SJCRH30 (cell line): ENCODE results near the gene CADPS. TPM values are rescaled to one million over a fixed set of nuclear protein-coding genes. Genes with fewer than 3 reads are reported as not detected.

ENCODE experiments used
- DNase-seq, 2 experiments: peaks; one replicate each; pipeline ENCODE4 v3.0.0-alpha.2; 2015 to 2020
- H3K27ac ChIP-seq: fragments of 250-450 bp; sonication (Bioruptor Pico); 2 replicates; pipeline ENCODE4 v1.5.1; 2020; ENCODE audit warnings: mild to moderate bottlenecking, moderate library complexity
- H3K27me3 ChIP-seq: fragments of 250-450 bp; sonication (Bioruptor Pico); 2 replicates; pipeline ENCODE4 v1.5.1; 2020; ENCODE audit warnings: mild to moderate bottlenecking, moderate library complexity
- H3K36me3 ChIP-seq: fragments of 250-450 bp; sonication (Bioruptor Pico); 2 replicates; pipeline ENCODE4 v1.5.1; 2020; ENCODE audit warnings: mild to moderate bottlenecking, moderate library complexity
- H3K4me1 ChIP-seq: fragments of 250-450 bp; sonication (Bioruptor Pico); 2 replicates; pipeline ENCODE4 v1.5.1; 2020; ENCODE audit warnings: mild to moderate bottlenecking, moderate library complexity
- H3K4me3 ChIP-seq: fragments of 250-450 bp; sonication (Bioruptor Pico); 2 replicates; pipeline ENCODE4 v1.5.1; 2020; ENCODE audit warnings: mild to moderate bottlenecking, moderate library complexity
- H3K9me3 ChIP-seq: fragments of 250-450 bp; sonication (Bioruptor Pico); replicated peaks from 2 replicates; pipeline ENCODE4 v1.5.1; 2020; ENCODE audit warnings: mild to moderate bottlenecking, moderate library complexity
- total RNA-seq: library from RNA; depleted of rRNA; stranded (reverse); fragments of >200 nt; shearing (Covaris generic); gene quantifications from 2 replicates; pipeline ENCODE4 v1.2.3, GENCODE V29; 2014; rRNA removed

The CADPS gene
- not detected in 2 replicates for total RNA-seq

DNA sequence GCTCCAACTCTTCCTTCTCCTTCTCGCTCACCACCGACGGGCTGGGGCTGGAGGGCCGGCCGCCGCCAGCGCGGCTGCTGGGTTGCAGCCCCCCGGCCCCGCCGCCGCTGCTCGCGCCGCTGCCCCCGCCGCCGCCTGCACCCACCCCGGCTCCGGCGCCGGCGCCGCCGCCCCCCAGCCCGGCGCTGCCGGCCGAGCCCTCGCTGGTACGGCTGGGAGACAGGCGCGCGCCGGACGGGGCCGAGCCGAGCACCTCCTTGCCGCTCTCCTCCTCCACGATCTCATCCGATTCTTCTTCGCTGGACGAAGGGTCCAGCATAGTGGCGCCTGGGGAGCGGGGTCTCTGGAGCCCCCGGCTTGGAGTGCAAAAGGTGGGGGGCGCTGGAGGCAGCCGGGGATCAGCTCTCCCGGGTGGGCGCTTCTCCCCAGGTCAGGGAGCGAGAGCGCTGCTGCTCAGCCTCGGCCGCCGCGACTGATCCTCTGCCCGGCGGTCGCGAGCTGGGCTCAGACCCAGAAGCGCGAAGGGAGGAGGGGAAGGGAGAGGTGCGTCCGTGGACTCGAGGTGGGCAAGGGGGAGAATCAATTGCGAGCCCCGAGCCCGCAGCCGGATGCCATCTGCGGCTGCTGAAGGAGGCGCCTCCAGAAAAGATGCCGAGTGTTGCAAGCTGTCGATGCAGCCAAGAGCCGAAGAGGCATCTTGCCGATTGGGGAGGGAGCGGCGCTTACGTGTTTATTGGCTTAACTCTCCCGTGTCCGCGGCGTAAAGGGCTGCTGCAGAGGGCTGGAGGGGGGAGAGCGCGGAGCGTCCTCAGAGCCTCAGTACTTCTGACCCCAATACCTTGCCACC lies at the start of gene CADPS:
CADPS (minus strand) TSS at position 706 of the 847 bp plus-strand sequence; CDS start at position 319, 387 bp downstream.
- Histone ChIP-seq H3K27ac (no peak within 1 kb of the TSS), H3K36me3 (no peaks in the 10 kb centered on the region), H3K4me3 (peak within 1 kb of the TSS; percentile 50), H3K4me1 (no peaks in the 10 kb centered on the region), H3K27me3 (no peaks in the 10 kb centered on the region), H3K9me3 (no peaks in the 10 kb centered on the region)
- DNase-seq = no peak

DNA sequence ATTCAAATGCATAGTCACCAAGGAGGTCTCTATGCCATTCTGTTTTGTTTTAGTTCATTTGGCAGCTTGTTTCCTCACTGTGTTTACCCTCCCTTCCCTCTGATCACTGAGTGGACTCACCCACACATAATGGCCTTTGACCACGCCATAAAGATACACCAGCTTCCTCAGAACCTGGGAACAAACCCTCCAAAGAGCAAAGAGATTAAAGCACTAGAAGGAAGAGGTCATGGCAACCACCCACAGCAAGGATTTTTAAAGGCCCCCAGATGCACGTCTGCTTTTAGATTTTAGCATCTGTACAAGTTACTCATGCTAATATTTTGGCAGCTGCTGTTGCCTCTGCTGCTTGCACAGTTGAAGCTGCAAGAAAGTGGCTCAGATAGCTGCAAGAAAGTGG lies 47.9 kb upstream of the CADPS start:
- no peak for DNase-seq
- Histone ChIP-seq H3K9me3 (no peaks in the 10 kb centered on the region), H3K27me3 (no peaks in the 10 kb centered on the region), H3K36me3 (no peaks in the 10 kb centered on the region), H3K27ac (no peak overlapping the region), H3K4me1 (no peaks in the 10 kb centered on the region), H3K4me3 (no peak overlapping the region)

DNA sequence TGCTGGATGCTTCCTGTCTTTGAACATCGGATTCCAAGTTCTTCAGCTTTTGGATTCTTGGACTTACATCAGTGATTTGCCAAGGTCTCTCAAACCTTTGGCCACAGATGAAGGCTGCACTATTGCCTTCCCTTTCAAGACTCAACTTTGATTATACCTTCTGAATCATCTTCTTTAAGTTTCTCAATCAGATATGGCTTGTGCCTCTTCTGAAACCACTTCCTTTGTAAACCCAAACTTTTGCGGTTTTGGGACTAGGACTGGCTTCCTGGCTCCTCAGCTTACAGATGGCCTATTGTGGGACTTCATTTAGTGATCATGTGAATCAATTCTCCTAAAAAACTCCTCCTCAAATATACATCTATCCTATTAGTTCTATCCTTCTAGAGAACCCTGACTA lies 47.1 kb upstream of the CADPS start:
- Histone ChIP-seq H3K36me3 (no peaks in the 10 kb centered on the region), H3K4me1 (no peaks in the 10 kb centered on the region), H3K4me3 (no peak overlapping the region), H3K9me3 (no peaks in the 10 kb centered on the region), H3K27me3 (no peaks in the 10 kb centered on the region), H3K27ac (no peak overlapping the region)
- DNase-seq = peak in 1 of 2 experiments; percentile 16

DNA sequence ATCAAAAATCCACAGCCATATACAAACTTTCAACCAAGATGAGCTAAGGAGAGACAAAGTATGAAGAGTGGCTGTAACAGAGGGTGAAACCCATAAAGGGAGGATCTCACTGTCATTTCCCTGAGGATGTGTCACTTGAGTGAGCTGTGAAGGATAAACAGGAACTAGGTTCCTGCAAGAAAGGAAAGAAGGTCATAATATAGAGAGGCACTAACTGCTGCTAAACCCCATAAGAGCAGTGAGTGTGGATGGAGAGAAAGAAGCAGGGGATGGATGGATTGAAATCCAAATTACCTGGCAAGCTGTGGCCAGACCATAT lies 45.2 kb upstream of the CADPS start:
- H3K36me3 ChIP-seq = no peaks in the 10 kb centered on the region
- no peak for DNase-seq
- H3K4me3 ChIP-seq = no peak overlapping the region
- no peaks in the 10 kb centered on the region for H3K9me3 ChIP-seq
- H3K27me3 ChIP-seq = no peaks in the 10 kb centered on the region
- no peak overlapping the region for H3K27ac ChIP-seq
- no peaks in the 10 kb centered on the region for H3K4me1 ChIP-seq

DNA sequence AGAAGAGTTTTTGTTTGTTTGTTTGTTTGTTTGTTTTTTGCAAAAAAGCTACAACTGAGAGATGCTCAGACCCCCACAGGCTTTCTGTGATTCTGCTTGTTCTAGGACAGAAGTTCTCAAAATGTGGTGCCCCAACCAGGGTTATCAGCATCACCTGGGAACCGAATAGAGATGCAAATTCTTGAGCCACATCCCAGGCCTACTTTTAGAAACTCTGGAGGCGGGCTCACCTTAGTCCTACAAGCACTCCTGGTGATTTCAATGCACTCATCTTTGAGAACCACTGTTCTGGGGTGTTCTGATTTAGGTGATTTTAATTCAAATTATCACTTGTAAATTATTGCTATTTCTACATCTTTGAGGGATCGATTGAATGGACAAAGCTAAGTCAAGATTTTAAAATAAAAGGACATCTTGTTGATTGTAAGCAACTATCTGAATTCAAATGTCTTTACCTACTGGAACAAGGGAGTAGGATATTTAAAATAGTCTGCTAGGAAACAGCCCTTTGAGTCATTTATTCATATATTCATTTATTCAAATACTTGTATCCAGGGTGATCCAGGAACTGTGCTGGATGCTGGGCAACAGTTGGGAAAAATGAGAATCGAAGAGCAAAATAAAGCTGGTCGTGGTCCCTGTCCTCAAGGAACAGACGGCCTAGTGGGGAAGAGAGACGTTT lies 44.7 kb upstream of the CADPS start:
- no peaks in the 10 kb centered on the region for H3K4me1 ChIP-seq
- H3K27me3 ChIP-seq = no peaks in the 10 kb centered on the region
- H3K36me3 ChIP-seq = no peaks in the 10 kb centered on the region
- H3K9me3 ChIP-seq = no peaks in the 10 kb centered on the region
- no peak overlapping the region for H3K4me3 ChIP-seq
- DNase-seq = no peak
- no peak overlapping the region for H3K27ac ChIP-seq

DNA sequence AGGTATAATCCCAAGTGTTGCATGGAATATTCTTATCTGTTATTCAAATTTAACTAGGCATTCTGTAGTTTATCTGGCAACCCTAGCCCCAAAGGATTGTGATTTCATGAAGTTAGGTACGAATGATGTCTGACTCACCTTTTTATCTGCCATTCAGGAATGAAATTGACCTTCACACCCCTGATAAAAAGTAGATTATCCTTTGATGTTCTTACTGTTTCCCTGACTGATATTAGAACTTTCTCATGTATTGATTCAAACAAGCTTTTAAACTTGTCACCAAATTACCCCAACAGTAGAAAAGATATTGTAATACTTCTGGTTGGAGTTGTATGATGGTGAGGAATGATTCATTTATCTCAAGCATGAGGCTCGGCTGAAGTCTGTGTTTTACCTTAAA lies 43.6 kb upstream of the CADPS start:
- Histone ChIP-seq H3K9me3 (no peaks in the 10 kb centered on the region), H3K36me3 (no peaks in the 10 kb centered on the region), H3K27me3 (no peaks in the 10 kb centered on the region), H3K4me1 (no peaks in the 10 kb centered on the region), H3K4me3 (no peak overlapping the region), H3K27ac (no peak overlapping the region)
- no peak for DNase-seq

DNA sequence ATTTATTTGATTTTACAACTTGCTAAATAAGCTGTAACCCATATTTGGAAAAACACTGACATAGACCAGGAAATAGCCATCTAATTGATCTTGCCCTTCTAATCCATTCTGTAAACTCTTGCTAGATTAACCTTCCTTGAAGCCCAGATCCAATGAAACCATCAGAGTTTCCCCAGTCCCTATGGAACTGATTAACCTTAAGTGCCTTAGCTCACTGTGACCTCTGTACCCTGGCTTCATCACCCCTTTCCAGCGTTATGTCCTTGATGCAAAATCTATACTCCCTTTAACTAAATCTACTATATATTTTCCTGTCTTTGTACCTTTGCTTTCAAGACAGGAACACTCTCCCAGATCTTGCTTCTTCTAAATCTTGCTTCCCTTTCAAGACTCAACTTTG lies 42.9 kb upstream of the CADPS start:
- no peak overlapping the region for H3K27ac ChIP-seq
- DNase-seq = no peak
- H3K36me3 ChIP-seq = no peaks in the 10 kb centered on the region
- no peaks in the 10 kb centered on the region for H3K9me3 ChIP-seq
- no peak overlapping the region for H3K4me3 ChIP-seq
- H3K27me3 ChIP-seq = no peaks in the 10 kb centered on the region
- H3K4me1 ChIP-seq = no peaks in the 10 kb centered on the region

DNA sequence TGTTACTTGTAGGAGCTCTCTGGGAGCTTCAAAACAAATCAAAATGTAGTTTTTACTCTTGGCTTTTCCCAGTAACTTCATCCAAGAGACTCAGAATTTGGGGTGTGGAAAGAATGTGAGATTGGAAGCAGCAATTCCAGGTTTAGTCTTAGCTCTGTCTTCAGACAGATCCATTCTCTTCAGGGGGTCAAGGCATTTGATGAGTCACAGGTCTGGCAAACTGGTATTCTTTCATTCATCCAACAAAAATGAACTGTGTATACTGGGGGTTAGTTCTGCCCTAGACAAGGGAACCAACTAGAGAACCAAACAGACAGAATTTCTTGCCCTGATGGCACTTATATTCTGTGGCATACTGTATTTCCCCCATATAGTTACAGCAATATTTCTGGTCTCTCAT lies 36.3 kb upstream of the CADPS start:
- no peaks in the 10 kb centered on the region for H3K27me3 ChIP-seq
- H3K27ac ChIP-seq = no peak overlapping the region
- H3K9me3 ChIP-seq = no peaks in the 10 kb centered on the region
- H3K4me1 ChIP-seq = no peaks in the 10 kb centered on the region
- H3K4me3 ChIP-seq = no peak overlapping the region
- no peak for DNase-seq
- no peaks in the 10 kb centered on the region for H3K36me3 ChIP-seq

DNA sequence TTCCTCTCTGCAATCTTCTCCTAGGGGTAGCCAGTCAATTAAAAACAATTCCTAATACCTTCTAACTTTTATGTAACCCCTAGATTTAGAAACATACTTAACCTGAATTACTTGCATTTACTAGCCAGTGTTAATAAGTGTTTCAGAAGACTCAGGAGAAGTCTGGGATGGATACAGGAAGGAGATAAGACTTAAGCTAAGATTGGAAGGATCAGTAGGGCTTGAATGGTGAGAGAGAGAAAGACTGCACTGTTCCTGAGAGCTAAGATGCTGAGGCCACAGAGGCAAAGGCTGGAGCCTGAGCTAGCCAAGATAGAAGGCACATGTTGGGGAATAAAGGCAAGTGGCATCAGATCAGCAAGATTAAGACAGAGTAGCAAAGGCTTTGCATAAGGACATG lies 30.1 kb upstream of the CADPS start:
- H3K27ac ChIP-seq = no peak overlapping the region
- H3K4me1 ChIP-seq = no peaks in the 10 kb centered on the region
- H3K4me3 ChIP-seq = no peak overlapping the region
- H3K9me3 ChIP-seq = no peaks in the 10 kb centered on the region
- no peaks in the 10 kb centered on the region for H3K27me3 ChIP-seq
- DNase-seq = no peak
- H3K36me3 ChIP-seq = no peaks in the 10 kb centered on the region

DNA sequence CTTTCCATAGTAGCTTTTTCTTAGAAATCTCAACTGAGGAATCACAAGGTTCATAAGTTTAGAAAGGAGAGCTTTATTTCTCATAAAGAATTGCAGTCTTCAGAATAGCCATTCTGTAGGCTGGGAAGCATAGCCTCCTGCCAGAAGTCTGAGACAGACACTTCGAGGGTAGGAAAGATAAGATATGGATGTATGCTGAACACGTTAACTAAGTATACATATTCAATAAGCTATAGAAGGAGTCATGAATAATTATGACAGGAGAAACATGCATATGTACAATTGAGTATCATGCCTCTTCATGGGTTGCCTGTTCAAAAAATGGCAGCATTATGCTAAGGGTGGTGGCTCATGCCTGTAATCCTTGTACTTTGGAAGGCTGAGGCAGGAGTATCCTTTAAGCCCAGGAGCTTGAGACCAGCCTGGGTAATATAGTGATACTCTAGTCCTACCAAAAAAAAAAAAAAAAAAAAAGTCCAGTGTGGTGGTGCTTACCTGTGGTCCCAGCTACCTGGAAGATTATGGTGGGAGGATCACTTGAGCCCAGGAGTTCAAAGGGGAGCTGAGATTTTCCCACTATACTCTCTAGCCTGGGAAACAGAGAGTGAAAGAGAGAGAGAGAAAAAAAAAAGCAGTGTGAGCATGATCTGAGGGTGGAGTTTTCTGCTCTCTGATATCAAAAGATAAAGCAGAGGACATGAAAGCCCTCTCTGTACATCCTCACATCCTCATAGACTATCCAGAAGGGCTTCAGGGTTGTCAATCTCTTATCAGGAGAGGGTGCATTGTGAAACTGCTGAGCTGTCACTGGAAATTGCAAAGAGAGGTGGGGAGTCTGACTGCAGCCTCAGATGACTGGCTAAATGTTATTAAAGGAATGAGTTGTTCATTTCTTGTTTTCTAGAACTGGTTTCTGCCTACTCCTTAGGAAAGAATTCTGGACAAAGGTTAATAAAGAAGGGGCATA lies 23.6 kb upstream of the CADPS start:
- no peaks in the 10 kb centered on the region for H3K4me1 ChIP-seq
- no peaks in the 10 kb centered on the region for H3K36me3 ChIP-seq
- no peak overlapping the region for H3K27ac ChIP-seq

DNA sequence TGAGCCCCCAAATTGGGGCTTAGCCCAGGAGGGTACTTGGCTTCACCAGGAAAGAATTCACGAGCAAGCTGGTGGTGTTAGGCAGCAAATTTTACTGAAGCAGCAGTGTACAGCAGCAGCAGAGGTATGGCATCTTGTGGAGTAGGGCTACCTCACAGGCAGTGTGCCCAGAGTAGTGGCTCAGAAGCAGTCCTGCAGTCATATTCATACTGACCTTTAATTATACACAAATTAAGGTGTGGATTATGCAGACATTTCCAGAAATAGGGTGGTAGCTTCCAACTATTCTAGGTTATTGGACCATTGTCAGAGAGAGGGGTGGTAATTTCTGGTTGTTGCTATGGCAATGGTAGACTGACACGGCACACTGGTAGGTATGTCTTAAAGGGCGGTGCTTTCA lies 20.7 kb upstream of the CADPS start:
- H3K9me3 ChIP-seq = no peaks in the 10 kb centered on the region
- no peak for DNase-seq
- H3K27ac ChIP-seq = no peak overlapping the region
- H3K4me1 ChIP-seq = no peaks in the 10 kb centered on the region
- H3K4me3 ChIP-seq = no peak overlapping the region
- no peaks in the 10 kb centered on the region for H3K27me3 ChIP-seq
- no peaks in the 10 kb centered on the region for H3K36me3 ChIP-seq

More for the DNA sequence above, 23.6 kb upstream of the CADPS start:
- Histone ChIP-seq H3K4me3 (no peak overlapping the region), H3K9me3 (no peaks in the 10 kb centered on the region), H3K27me3 (no peaks in the 10 kb centered on the region)
- no peak for DNase-seq

DNA sequence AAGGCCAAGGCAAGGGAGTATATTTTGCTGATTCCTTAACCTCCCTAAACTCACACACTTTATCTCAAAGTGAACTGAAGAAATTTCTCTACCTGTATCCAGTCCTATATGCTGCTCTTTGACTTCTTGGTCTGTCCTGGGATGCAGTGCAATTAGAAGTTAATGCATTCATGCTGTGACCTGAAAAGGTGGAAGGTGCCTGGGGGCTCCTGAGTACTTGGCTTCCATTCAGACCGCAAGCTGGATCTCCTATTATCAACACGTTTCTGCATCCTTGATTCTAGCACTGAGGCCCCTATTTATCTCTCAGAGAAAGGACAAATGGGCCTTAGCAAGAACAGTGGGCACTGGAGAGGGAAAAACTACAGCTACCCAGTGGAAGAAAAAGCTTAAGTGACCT lies 17.7 kb upstream of the CADPS start:
- Histone ChIP-seq H3K36me3 (no peaks in the 10 kb centered on the region), H3K4me3 (no peak overlapping the region), H3K4me1 (no peaks in the 10 kb centered on the region), H3K27ac (no peak overlapping the region), H3K9me3 (no peaks in the 10 kb centered on the region), H3K27me3 (no peaks in the 10 kb centered on the region)
- no peak for DNase-seq

DNA sequence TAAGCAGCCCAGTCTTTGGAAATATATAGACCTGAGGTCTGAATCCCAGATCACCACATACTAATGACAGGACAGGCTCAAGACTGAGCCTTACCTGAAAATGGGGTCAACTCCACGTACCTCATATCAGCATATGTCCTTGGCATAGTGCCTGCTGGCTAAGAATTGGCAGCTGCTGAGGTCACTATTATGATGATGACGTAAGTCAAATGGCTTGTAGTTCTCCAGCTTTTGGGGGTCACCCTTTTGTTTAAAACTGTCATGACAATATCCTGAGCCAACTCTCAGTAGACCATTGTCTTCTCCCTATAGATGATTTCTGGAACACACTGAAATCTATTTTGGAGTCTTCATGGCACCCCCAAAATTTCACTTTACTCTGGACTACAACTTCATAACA lies 16.8 kb upstream of the CADPS start:
- Histone ChIP-seq H3K27ac (no peak overlapping the region), H3K27me3 (no peaks in the 10 kb centered on the region), H3K36me3 (no peaks in the 10 kb centered on the region), H3K4me3 (no peak overlapping the region), H3K9me3 (no peaks in the 10 kb centered on the region), H3K4me1 (no peaks in the 10 kb centered on the region)
- no peak for DNase-seq

DNA sequence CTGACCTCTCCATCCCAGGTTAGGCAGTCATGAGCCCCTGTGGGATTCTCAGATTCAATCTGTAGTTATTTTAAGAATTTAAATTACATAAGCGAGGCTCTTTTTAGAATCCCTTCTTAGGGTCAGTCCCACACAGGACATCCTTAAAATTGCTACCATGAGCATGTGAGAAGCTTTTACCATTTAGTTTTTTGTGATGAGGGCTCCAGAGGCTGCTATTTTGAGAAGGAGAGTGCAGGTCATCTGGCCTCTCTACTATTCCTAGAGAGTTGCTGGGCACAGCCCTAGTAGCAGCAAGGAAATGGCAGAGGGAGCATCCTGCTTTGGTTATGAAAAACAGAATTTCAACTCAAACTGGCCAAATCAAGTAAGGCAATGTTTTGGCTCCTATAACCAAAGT lies 13.6 kb upstream of the CADPS start:
- Histone ChIP-seq H3K4me3 (no peak overlapping the region), H3K9me3 (no peaks in the 10 kb centered on the region), H3K4me1 (no peaks in the 10 kb centered on the region), H3K36me3 (no peaks in the 10 kb centered on the region), H3K27ac (no peak overlapping the region), H3K27me3 (no peaks in the 10 kb centered on the region)
- DNase-seq = no peak

DNA sequence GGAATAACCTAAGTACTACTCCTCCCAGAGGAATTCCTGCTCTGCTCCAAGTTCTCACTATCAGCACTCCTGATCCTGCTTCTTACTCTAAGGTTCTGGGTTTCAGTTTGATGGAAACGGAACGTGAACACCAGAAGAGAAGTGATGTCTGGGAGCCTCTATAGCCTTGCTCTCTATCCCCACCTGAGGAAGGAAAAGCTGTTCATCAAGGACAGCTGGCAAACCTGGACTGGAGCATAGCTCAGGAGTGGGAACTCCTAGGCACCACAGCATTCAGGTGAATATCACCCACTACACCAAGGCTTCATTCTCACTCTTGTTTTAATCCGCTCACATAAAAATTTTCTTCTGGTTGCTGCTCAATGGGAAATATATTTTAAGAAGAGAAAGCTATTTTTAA lies 13.0 kb upstream of the CADPS start:
- no peak for DNase-seq
- H3K4me3 ChIP-seq = no peak overlapping the region
- H3K27ac ChIP-seq = no peak overlapping the region
- no peaks in the 10 kb centered on the region for H3K9me3 ChIP-seq
- H3K36me3 ChIP-seq = no peaks in the 10 kb centered on the region
- no peaks in the 10 kb centered on the region for H3K4me1 ChIP-seq
- no peaks in the 10 kb centered on the region for H3K27me3 ChIP-seq
